ENCODE results near the gene GRIP2.

The GRIP2 gene

DNA sequence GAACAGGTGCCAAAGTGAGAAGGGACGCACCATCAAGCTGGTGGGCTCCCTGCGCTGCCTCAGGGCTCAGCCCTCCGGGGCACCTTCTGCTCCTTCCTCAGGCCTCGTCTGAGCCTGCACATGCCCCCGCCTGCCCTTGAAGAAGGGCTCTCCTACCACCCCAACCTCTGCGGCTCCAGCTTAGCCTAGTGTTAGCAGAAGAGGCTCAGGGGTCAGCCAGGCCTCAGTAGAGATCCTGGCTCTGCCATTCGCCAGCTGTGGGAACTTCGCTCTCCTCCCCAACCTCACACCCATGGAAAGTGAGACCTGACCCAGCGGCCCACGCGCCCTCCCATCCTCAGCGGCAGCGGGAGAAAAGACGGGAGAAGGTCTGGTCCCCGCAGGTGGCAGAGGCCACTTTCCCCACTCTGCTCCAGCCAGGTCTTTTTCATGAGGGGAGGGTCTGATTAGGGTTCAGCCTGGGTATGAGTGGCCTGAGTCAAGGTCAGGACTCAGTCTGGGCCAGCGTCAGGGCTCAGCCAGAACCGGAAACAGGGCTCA, 8.2 kb downstream of the GRIP2 start:
- no peak overlapping the region for H3K4me3 ChIP-seq (replicated peaks in 1 of 2; ENCODE audit: low read depth in 2 of 2, low read length in 2 of 2)
- TF ChIP-seq, protein P1, sequence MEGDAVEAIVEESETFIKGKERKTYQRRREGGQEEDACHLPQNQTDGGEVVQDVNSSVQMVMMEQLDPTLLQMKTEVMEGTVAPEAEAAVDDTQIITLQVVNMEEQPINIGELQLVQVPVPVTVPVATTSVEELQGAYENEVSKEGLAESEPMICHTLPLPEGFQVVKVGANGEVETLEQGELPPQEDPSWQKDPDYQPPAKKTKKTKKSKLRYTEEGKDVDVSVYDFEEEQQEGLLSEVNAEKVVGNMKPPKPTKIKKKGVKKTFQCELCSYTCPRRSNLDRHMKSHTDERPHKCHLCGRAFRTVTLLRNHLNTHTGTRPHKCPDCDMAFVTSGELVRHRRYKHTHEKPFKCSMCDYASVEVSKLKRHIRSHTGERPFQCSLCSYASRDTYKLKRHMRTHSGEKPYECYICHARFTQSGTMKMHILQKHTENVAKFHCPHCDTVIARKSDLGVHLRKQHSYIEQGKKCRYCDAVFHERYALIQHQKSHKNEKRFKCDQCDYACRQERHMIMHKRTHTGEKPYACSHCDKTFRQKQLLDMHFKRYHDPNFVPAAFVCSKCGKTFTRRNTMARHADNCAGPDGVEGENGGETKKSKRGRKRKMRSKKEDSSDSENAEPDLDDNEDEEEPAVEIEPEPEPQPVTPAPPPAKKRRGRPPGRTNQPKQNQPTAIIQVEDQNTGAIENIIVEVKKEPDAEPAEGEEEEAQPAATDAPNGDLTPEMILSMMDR (IDR thresholded peaks at IDR 0.05; ENCODE audit: low read depth, low read length), result no peak
- no peak for DNase-seq (ENCODE audit: low read depth in 2 of 2)

DNA sequence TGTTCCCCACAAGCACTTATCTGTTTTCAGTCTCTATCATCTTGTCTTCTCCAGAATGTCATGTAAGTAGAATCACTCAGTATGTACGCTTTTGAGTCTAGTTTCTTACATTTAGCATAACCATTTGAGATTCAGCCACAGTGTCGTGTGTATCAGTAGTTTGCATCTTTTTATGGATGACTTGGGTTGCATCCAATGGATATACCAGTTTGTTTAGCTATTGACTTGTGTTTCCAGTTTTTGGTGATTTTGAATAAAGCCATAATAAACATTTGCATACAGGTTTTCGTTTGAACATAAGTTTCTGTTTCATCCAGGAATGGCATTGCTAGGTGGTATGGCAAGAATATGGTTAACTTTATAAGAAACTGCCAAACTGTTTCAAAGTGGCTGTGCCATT, 12.1 kb downstream of the GRIP2 start:
- TF ChIP-seq, protein P1 (IDR thresholded peaks at IDR 0.05; ENCODE audit: low read depth, low read length), result no peak
- no peak overlapping the region for H3K4me3 ChIP-seq (replicated peaks in 1 of 2; ENCODE audit: low read depth in 2 of 2, low read length in 2 of 2)
- no peak for DNase-seq (ENCODE audit: low read depth in 2 of 2)

DNA sequence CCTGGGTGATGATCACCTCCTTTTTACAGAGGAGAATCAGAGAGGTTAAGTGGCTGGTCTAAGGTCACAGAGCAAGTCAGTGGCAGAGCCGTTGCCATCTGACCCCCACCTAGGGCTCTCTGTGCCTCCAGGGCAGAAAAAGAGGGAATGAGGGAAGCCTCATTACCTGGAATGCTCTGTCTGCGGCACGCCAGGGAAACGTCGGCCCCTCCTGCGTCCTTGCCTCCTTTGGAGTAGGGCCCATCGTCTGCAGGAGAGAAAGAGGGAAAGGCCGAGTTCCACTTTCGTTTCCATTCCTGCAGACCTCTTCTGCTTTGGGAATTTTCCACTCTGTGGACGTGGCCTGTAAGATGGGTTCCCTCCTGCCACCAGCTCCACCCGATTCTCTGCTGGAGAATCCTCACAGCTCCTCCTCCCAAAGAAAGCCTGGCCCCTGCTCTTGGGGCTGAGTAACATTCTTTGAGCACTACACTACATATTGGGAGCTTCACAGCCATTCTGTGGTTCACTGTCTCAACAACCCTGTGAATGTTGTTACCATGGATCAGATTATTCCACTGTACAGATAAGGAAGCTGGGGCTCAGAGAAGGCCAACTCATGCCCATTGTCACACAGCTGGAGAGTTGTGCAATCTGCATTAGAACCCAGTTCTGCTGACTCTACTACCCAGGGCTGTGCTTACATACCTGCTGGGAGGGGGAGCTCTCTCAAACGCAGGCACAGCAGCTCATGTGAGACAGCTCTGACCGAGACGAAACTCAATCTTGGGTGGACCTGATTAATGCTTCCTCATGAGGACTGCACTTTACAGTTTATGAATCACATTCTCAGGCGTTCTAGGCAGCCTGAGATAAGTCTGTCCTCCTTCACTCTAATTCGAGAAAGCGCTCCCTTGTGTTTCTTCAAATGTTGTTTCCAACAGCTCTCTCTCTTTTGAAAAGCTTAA, 14.2 kb downstream of the GRIP2 start:
- peak; percentile 43 to 50 for DNase-seq (ENCODE audit: low read depth in 2 of 2)
- TF ChIP-seq, protein P1 (IDR thresholded peaks at IDR 0.05; ENCODE audit: low read depth, low read length), result no peak
- peak overlapping the region in 1 of 2 donors; percentile 18 for H3K4me3 ChIP-seq (replicated peaks in 1 of 2; ENCODE audit: low read depth in 2 of 2, low read length in 2 of 2)

DNA sequence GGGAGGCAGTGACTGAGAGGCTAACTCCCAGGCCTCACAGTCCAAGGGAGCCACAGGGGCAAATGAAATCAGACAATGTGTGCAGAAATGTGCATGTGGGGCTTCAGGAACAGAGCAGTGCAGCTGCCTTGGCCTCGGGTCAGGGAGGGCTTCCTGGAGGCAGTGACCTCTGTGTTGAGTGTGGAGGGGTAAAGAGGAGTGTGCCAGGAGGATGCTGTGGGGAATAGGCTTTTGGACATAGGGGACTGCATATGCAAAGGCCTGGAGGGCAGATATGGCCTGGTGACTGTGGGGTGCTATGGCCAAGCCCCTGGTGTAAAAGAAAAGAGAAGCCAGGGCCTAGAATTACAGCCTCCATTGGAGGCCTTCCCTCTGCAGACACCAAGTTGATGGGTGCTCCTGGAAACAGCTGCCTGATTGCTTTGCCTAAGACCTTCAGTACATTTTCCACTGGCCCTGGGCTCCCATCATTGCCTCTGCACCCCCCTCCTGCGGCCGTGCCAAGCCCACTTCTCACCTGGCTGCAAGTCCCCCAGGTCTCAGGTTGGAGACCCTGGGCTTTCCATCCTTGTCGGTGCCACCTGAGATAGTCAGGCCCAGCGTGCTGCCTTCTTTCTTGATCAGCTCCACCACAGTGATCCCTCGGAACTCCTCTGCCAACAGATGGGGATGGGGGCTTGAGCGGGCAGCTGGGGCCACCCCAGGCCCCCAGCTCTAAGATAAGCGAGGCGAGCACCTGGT, 15.1 kb downstream of the GRIP2 start:
- TF ChIP-seq, protein P1 (IDR thresholded peaks at IDR 0.05; ENCODE audit: low read depth, low read length), result no peak
- DNase-seq (ENCODE audit: low read depth in 2 of 2), result no peak
- H3K4me3 ChIP-seq (replicated peaks in 1 of 2; ENCODE audit: low read depth in 2 of 2, low read length in 2 of 2), result no peak overlapping the region

DNA sequence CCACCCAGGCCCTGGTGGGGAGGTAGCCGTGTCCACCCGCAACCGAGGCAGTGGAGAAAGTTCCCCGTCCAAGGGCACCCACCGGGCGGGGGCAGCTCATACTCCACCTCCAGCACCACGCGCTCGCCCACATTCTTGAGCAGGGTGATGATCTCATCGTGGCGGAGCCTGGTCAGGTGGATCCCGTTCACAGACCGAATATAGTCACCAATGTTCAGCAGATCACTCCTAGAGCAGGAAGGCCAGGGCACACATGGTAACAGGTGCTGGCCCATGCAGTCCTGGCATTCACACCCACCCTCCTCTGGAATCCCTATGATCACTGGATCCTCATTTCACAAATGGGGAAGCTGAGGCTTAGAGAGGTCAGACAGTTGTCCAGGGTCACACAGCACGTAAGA, 15.8 kb downstream of the GRIP2 start:
- no peak overlapping the region for H3K4me3 ChIP-seq (replicated peaks in 1 of 2; ENCODE audit: low read depth in 2 of 2, low read length in 2 of 2)
- TF ChIP-seq, protein P1 (IDR thresholded peaks at IDR 0.05; ENCODE audit: low read depth, low read length), result no peak
- DNase-seq (ENCODE audit: low read depth in 2 of 2), result no peak

DNA sequence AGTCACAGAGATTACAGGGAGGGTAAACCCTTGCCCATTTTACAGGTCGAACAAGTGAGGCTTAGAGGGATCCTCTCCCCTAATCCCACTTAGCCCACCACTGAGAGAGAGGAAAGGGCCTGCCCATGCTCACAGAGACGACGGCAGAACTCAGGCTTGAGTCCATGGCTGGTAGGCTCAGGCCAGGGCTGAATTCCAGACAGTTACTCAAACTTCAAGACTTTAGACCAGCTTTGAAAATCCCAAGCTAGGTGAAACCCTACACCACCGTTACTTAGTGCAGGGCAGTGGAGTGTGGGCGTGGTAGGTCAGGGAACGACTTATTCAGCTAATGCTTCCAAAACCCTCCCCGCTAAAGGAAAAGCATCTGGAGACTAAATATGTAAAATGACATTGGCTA, 16.4 kb downstream of the GRIP2 start:
- H3K4me3 ChIP-seq (replicated peaks in 1 of 2; ENCODE audit: low read depth in 2 of 2, low read length in 2 of 2), result no peak overlapping the region
- DNase-seq (ENCODE audit: low read depth in 2 of 2), result peak; percentile 6 to 27
- TF ChIP-seq, protein P1 (IDR thresholded peaks at IDR 0.05; ENCODE audit: low read depth, low read length), result no peak
